Measurements from ENCODE around the gene MEI1. TPM values are rescaled to one million over a fixed set of nuclear protein-coding genes. Genes with fewer than 3 reads are reported as not detected.
A peak's percentile ranks its signal among the peaks of the same experiment; 100 is the strongest.

Gene MEI1
- total and polyA plus RNA-seq, 2 donors (not counting 1 experiment from before 2014, with no cell fraction given) = 50.1 to 64.8 TPM

- POLR2A ChIA-PET = interaction anchor here (0.6 to 4.6 kb wide), 24 partner anchors 9 to 565 kb away, joined by 3 to 64 read pairs (median 4); partner anchors contain the start of genes CCDC134, CENPM, NDUFA6 and SMIM45
- no peak for ATAC-seq (ENCODE audit: low read depth)
- Mint-ChIP-seq H3K27ac (peak overlapping the region; percentile 99), H3K27me3 (no peaks in the 10 kb centered on the region), H3K4me3 (peak overlapping the region; percentile 95), H3K9me3 (ENCODE audit: insufficient read depth) (no peaks in the 10 kb centered on the region), H3K4me1 (peaks cover 54% of the 10 kb centered on the region)
- Histone ChIP-seq H3K9ac (ENCODE audit: low read length) (peak overlapping the region; percentile 97), H3K27ac (ENCODE audit: low read length in 2 of 2) (peak overlapping the region; percentile 99 to 100), H2AFZ (ENCODE audit: insufficient read depth, low read depth, low read length, poor library complexity, severe bottlenecking) (peak overlapping the region; percentile 46), H3K36me3 (replicated peaks in 1 of 2; ENCODE audit: control extremely low read depth in 1 of 2, control insufficient read depth in 1 of 2, extremely low read depth in 1 of 2, insufficient read depth in 2 of 2, low read length in 1 of 2) (peaks cover 0 to 17% of the 10 kb centered on the region in 2 experiments), H3K4me1 (ENCODE audit: control insufficient read depth in 2 of 2, insufficient read depth in 2 of 2, low read length in 2 of 2) (peaks cover 20 to 36% of the 10 kb centered on the region in 2 donors), H3K9me3 (ENCODE audit: control extremely low read depth in 1 of 3, control insufficient read depth in 2 of 3, insufficient read depth in 1 of 3, low read length in 2 of 3) (no peaks in the 10 kb centered on the region), H3K4me2 (replicated peaks; ENCODE audit: low read depth, low read length, poor library complexity, severe bottlenecking) (peak overlapping the region; percentile 77), H3K27me3 (replicated peaks in 1 of 4; ENCODE audit: control extremely low read depth in 1 of 4, control insufficient read depth in 3 of 4, insufficient read depth in 4 of 4, low read length in 3 of 4) (no peaks in the 10 kb centered on the region), H4K20me1 (ENCODE audit: control insufficient read depth, insufficient read depth, low read length, poor library complexity, severe bottlenecking) (peaks cover 4% of the 10 kb centered on the region), H3K4me3 (ENCODE audit: control extremely low read depth in 1 of 5, extremely low read depth in 1 of 5, insufficient read depth in 1 of 5, low read depth in 2 of 5, low read length in 4 of 5) (peak overlapping the region; percentile 49 to 92 (median 90)), H3K79me2 (ENCODE audit: control insufficient read depth, insufficient read depth, low read length) (peaks cover 44% of the 10 kb centered on the region)
- TF ChIP-seq EZH2 (IDR thresholded peaks at IDR 0.05; ENCODE audit: borderline replicate concordance, insufficient read depth, low read depth, low read length, poor library complexity, severe bottlenecking) = no peak
- no peak for TF ChIP-seq CTCF (IDR thresholded peaks at IDR 0.05)
- WGBS (ENCODE audit: insufficient coverage) = under 1% methylated on average over 14 of the region's 17 CpGs
- intact Hi-C loops (cut with micrococcal nuclease) = loop anchor here (1.0 to 2.0 kb wide), 10 partner anchors 10 to 259 kb away; partner anchors contain the start of genes CCDC134, NDUFA6, SMDT1 and WBP2NL
- DNase-seq = no peak
- CTCF ChIA-PET = interaction anchor here (0.9 to 4.8 kb wide), 15 partner anchors 8 to 134 kb away, joined by 3 to 40 read pairs (median 5); partner anchors contain the start of genes MEI1, SHISA8 and TNFRSF13C
Measured at GRCh38 chr22:41831828-41832552, 132.7 kb downstream of the MEI1 start.

All from B cell (primary cell).